PC-3 (cell line): ENCODE measurements around the gene NTHL1. TPM values are rescaled to one million over a fixed set of nuclear protein-coding genes. Genes with fewer than 3 reads are reported as not detected.

Experiments used
- ATAC-seq: fragments of 200-7000 bp; cut with Tn5 transposase; 2 replicates; pipeline ENCODE4 v1.9.1; 2020; ENCODE audit warnings: mild to moderate bottlenecking, moderate library complexity
- BruUV-seq: library from RNA; stranded (reverse); fragments of 400-500 nt; replicated peaks from 2 replicates; lab custom pipeline; 2021; lab: Mats Ljungman, UMichigan
- CTCF ChIA-PET: fragments of 300-600 bp; sonication (Branson Sonifier 250); formaldehyde crosslinking; loops from one replicate; lab custom pipeline; 2022; ENCODE audit warnings: antibody characterized with exemption; lab: Charles Lee
- POLR2A ChIA-PET: fragments of 300-600 bp; sonication (Branson Sonifier 250); formaldehyde crosslinking; loops from one replicate; lab custom pipeline; 2022; ENCODE audit warnings: antibody characterized with exemption; ENCODE audit not compliant: unreplicated experiment; lab: Charles Lee
- DNase-seq: peaks from one replicate; pipeline ENCODE4 v3.0.0-alpha.2; 2015
- H2AFZ ChIP-seq: fragments of 300-600 bp; sonication (generic); 2 replicates; pipeline ENCODE4 v1.6.0; 2016; ENCODE audit warnings: antibody characterized with exemption, low read length
- H3F3A ChIP-seq: fragments of 300-600 bp; sonication (generic); one replicate; pipeline ENCODE4 v1.6.0; 2017; ENCODE audit warnings: antibody characterized with exemption, low read length, control low read depth, mild to moderate bottlenecking; ENCODE audit not compliant: unreplicated experiment
- H3K27ac ChIP-seq: fragments of 300-600 bp; sonication (generic); 2 replicates; pipeline ENCODE4 v1.5.1; 2016; ENCODE audit warnings: mild to moderate bottlenecking, low read length
- H3K27me3 ChIP-seq: fragments of 300-600 bp; sonication (generic); 2 replicates; pipeline ENCODE4 v1.6.1; 2016; ENCODE audit warnings: low read length, mixed read lengths
- H3K36me3 ChIP-seq: fragments of 300-600 bp; sonication (generic); 2 replicates; pipeline ENCODE4 v1.6.1; 2016; ENCODE audit warnings: low read depth, mixed run types, low read length, mixed read lengths
- H3K4me1 ChIP-seq: fragments of 300-600 bp; sonication (generic); 2 replicates; pipeline ENCODE4 v1.5.1; 2016; ENCODE audit warnings: low read length; ENCODE audit not compliant: insufficient read depth
- H3K4me2 ChIP-seq: fragments of 300-600 bp; sonication (generic); 2 replicates; pipeline ENCODE4 v1.6.0; 2016; ENCODE audit warnings: low read length
- H3K4me3 ChIP-seq: fragments of 300-600 bp; sonication (generic); 2 replicates; pipeline ENCODE4 v1.5.1; 2016; ENCODE audit warnings: mild to moderate bottlenecking, low read length, mixed read lengths
- H3K79me2 ChIP-seq: fragments of 300-600 bp; sonication (generic); 2 replicates; pipeline ENCODE4 v1.6.1; 2017; ENCODE audit warnings: low read length, mixed read lengths
- H3K9ac ChIP-seq: fragments of 300-600 bp; sonication (generic); 2 replicates; pipeline ENCODE4 v1.6.0; 2016; ENCODE audit warnings: mild to moderate bottlenecking, low read length
- H3K9me2 ChIP-seq: fragments of 300-600 bp; sonication (generic); replicated peaks from 2 replicates; pipeline ENCODE4 v1.6.1; 2016; ENCODE audit warnings: mixed run types, low read length, mixed read lengths
- H3K9me3 ChIP-seq: fragments of 300-600 bp; sonication (generic); 2 replicates; pipeline ENCODE4 v1.6.1; 2016; ENCODE audit warnings: low read length, mixed read lengths
- H4K20me1 ChIP-seq: fragments of 300-600 bp; sonication (generic); 2 replicates; pipeline ENCODE4 v1.6.1; 2016; ENCODE audit warnings: low read length, mixed read lengths
- CTCF ChIP-seq: fragments of 300-600 bp; sonication (generic); conservative IDR thresholded peaks from 2 replicates; pipeline ENCODE4 v1.5.1; 2017; ENCODE audit warnings: antibody characterized with exemption, low read depth, mild to moderate bottlenecking, low read length
- EZH2 ChIP-seq: fragments of 300-600 bp; sonication (generic); IDR thresholded peaks from one replicate; pipeline ENCODE4 v1.6.1; 2017; ENCODE audit warnings: antibody characterized with exemption, mild to moderate bottlenecking, low read length; ENCODE audit not compliant: unreplicated experiment
- EZH2phosphoT487 ChIP-seq: fragments of 300-600 bp; sonication (generic); IDR thresholded peaks from 2 replicates; pipeline ENCODE4 v1.6.1; 2018; ENCODE audit warnings: mild to moderate bottlenecking, antibody characterized with exemption, low read length, borderline replicate concordance
- intact Hi-C: fragments of 100-400 bp; cut with micrococcal nuclease; formaldehyde crosslinking; loops from 2 replicates; pipeline ENCODE4 v1.9.0; 2023
- total RNA-seq: library from RNA; depleted of rRNA; stranded (reverse); fragments of >200 nt; gene quantifications from 2 replicates; pipeline ENCODE4 v1.2.3, GENCODE V29; 2014

The NTHL1 gene
- total RNA-seq, 1 experiment from 2014 or later, result 90.1 TPM

GRCh38 chr16:2084895-2085625 is 37.4 kb upstream of the NTHL1 start:
- TF ChIP-seq EZH2, result no peak
- no peak for DNase-seq
- Histone ChIP-seq H3K27me3 (no peaks in the 10 kb centered on the region), H3K4me2 (no peak overlapping the region), H3K36me3 (no peaks in the 10 kb centered on the region), H3K9ac (no peak overlapping the region), H2AFZ (no peak overlapping the region), H3K9me3 (no peaks in the 10 kb centered on the region), H3K4me3 (no peak overlapping the region), H3K79me2 (no peaks in the 10 kb centered on the region), H3K9me2 (no peaks in the 10 kb centered on the region), H3K27ac (no peak overlapping the region), H3F3A (no peaks in the 10 kb centered on the region), H4K20me1 (no peaks in the 10 kb centered on the region), H3K4me1 (no peaks in the 10 kb centered on the region)
- ATAC-seq, result no peak
- intact Hi-C loops, result no loop called here
- ChIA-PET POLR2A (no interaction called here), CTCF (no interaction called here)
- no TSS peak for BruUV-seq

GRCh38 chr16:2083876-2084780 is 36.5 kb upstream of the NTHL1 start:
- no peaks in the 10 kb centered on the region for H3F3A ChIP-seq
- intact Hi-C loops, result no loop called here
- ATAC-seq (no peak), DNase-seq (no peak)
- no peaks in the 10 kb centered on the region for H3K9me3 ChIP-seq
- no peaks in the 10 kb centered on the region for H4K20me1 ChIP-seq
- CTCF ChIA-PET, result no interaction called here
- no peak for TF ChIP-seq EZH2phosphoT487
- TF ChIP-seq CTCF, result no peak
- no peak for TF ChIP-seq EZH2
- no peak overlapping the region for H3K9ac ChIP-seq
- H3K9me2 ChIP-seq, result no peaks in the 10 kb centered on the region
- H2AFZ ChIP-seq, result no peak overlapping the region
- H3K27ac ChIP-seq, result no peak overlapping the region
- no peak overlapping the region for H3K4me2 ChIP-seq
- TSS peak; percentile 24 for BruUV-seq
- H3K4me3 ChIP-seq, result no peak overlapping the region
- POLR2A ChIA-PET, result no interaction called here
- H3K79me2 ChIP-seq, result no peaks in the 10 kb centered on the region
- no peaks in the 10 kb centered on the region for H3K4me1 ChIP-seq
- H3K27me3 ChIP-seq, result no peaks in the 10 kb centered on the region
- H3K36me3 ChIP-seq, result no peaks in the 10 kb centered on the region

- BruUV-seq, result no TSS peak
Measured at GRCh38 chr16:2083409-2083808, 35.8 kb upstream of the NTHL1 start.

More at GRCh38 chr16:2083409-2083808, 35.8 kb upstream of the NTHL1 start:
- Histone ChIP-seq H2AFZ (no peak overlapping the region), H3K4me2 (no peak overlapping the region), H3K79me2 (no peaks in the 10 kb centered on the region), H3K27me3 (no peaks in the 10 kb centered on the region), H3K4me1 (no peaks in the 10 kb centered on the region), H3K9me2 (no peaks in the 10 kb centered on the region), H3K36me3 (no peaks in the 10 kb centered on the region), H3K9ac (no peak overlapping the region), H4K20me1 (no peaks in the 10 kb centered on the region), H3K27ac (no peak overlapping the region), H3K4me3 (no peak overlapping the region), H3K9me3 (no peaks in the 10 kb centered on the region), H3F3A (no peaks in the 10 kb centered on the region)
- TF ChIP-seq CTCF (no peak), EZH2phosphoT487 (no peak), EZH2 (no peak)
- ATAC-seq (no peak), DNase-seq (no peak)
- POLR2A ChIA-PET, result no interaction called here
- CTCF ChIA-PET, result no interaction called here
- intact Hi-C loops, result no loop called here
